Caco-2 (cell line): ENCODE measurements around the gene KCNJ11. TPM values are rescaled to one million over a fixed set of nuclear protein-coding genes. Genes with fewer than 3 reads are reported as not detected.

Source experiments
- BruUV-seq: library from RNA; stranded (reverse); fragments of 400-500 nt; replicated peaks from 2 replicates; lab custom pipeline; 2021; lab: Mats Ljungman, UMichigan
- CTCF ChIA-PET: fragments of 300-600 bp; sonication (Branson Sonifier 250); formaldehyde crosslinking; loops from one replicate; lab custom pipeline; 2022; ENCODE audit warnings: antibody characterized with exemption; lab: Charles Lee
- POLR2A ChIA-PET: fragments of 300-600 bp; sonication (Branson Sonifier 250); formaldehyde crosslinking; loops from one replicate; lab custom pipeline; 2022; ENCODE audit warnings: antibody characterized with exemption; lab: Charles Lee
- DNase-seq, 2 experiments: peaks; one replicate each; pipeline versions ENCODE4 v3.0.0 to v3.0.0-alpha.2; 2020 to 2022
- H3K27me3 ChIP-seq: replicated peaks from 2 replicates; pipeline ENCODE4 v1.6.0; 2011; ENCODE audit warnings: low read length; ENCODE audit not compliant: control insufficient read depth, insufficient read depth
- H3K36me3 ChIP-seq: 2 replicates; pipeline ENCODE4 v1.5.1; 2011; ENCODE audit warnings: low read length; ENCODE audit not compliant: control insufficient read depth, insufficient read depth
- H3K4me1 ChIP-seq: fragments of 250-450 bp; sonication (Bioruptor Pico); 2 replicates; pipeline ENCODE4 v1.5.1; 2020; ENCODE audit warnings: mild to moderate bottlenecking
- H3K4me3 ChIP-seq: 2 replicates; pipeline ENCODE4 v1.5.1; 2011; ENCODE audit warnings: low read depth, mild to moderate bottlenecking, control low read depth, low read length
- H3K9me3 ChIP-seq: fragments of 250-450 bp; sonication (Bioruptor Pico); 2 replicates; pipeline ENCODE4 v1.5.1; 2020; ENCODE audit warnings: mild to moderate bottlenecking, moderate library complexity
- H3K27ac Mint-ChIP-seq: one replicate; pipeline ENCODE4 v1.8.0; 2022; ENCODE audit warnings: mixed read lengths; ENCODE audit not compliant: unreplicated experiment
- H3K27me3 Mint-ChIP-seq: one replicate; pipeline ENCODE4 v1.8.0; 2022; ENCODE audit warnings: mixed read lengths; ENCODE audit not compliant: insufficient read depth, unreplicated experiment
- H3K36me3 Mint-ChIP-seq: one replicate; pipeline ENCODE4 v1.8.0; 2022; ENCODE audit warnings: mild to moderate bottlenecking, mixed read lengths; ENCODE audit not compliant: insufficient read depth, unreplicated experiment
- H3K4me1 Mint-ChIP-seq: one replicate; pipeline ENCODE4 v1.8.0; 2022; ENCODE audit warnings: low read depth, mixed read lengths; ENCODE audit not compliant: unreplicated experiment
- H3K4me3 Mint-ChIP-seq: one replicate; pipeline ENCODE4 v1.8.0; 2022; ENCODE audit warnings: mild to moderate bottlenecking, moderate library complexity, mixed read lengths; ENCODE audit not compliant: unreplicated experiment
- H3K9me3 Mint-ChIP-seq: one replicate; pipeline ENCODE4 v1.8.0; 2022; ENCODE audit warnings: mixed read lengths; ENCODE audit not compliant: unreplicated experiment
- CTCF ChIP-seq, 2 experiments: fragments of 200-600 bp in 1 of 2; IDR thresholded peaks; 1 replicate in 1 of 2; 2 replicates in 1 of 2; pipeline versions ENCODE4 v1.5.1 to v1.8.0; 2011 to 2022; ENCODE audit warnings: antibody characterized with exemption in 1 of 2, control low read depth in 1 of 2, inconsistent platforms in 1 of 2, low read depth in 1 of 2, low read length in 1 of 2, mild to moderate bottlenecking in 1 of 2, moderate library complexity in 1 of 2; ENCODE audit not compliant: insufficient read depth in 1 of 2, severe bottlenecking in 1 of 2, unreplicated experiment in 1 of 2
- intact Hi-C: fragments of 100-400 bp; cut with micrococcal nuclease; formaldehyde crosslinking; loops from one replicate; pipeline ENCODE4 v1.10.0; 2022; ENCODE audit not compliant: unreplicated experiment
- total RNA-seq: library from RNA; stranded (reverse); gene quantifications from 2 replicates; pipeline ENCODE4 v1.2.3, GENCODE V29; 2022

The KCNJ11 gene
- total RNA-seq, 1 experiment from 2014 or later: 3.4 TPM

GRCh38 chr11:17416492-17416891 lies 28.0 kb upstream of the KCNJ11 start:
- intact Hi-C loops: no loop called here
- no peaks in the 10 kb centered on the region for H3K4me1 ChIP-seq
- CTCF ChIA-PET: no interaction called here
- H3K36me3 Mint-ChIP-seq: no peaks in the 10 kb centered on the region
- DNase-seq: no peak
- no peaks in the 10 kb centered on the region for H3K9me3 ChIP-seq
- TF ChIP-seq CTCF (IDR thresholded peaks at IDR 0.05; ENCODE audit: insufficient read depth in 1 of 2, low read depth in 1 of 2, low read length in 1 of 2, severe bottlenecking in 1 of 2, unreplicated experiment in 1 of 2): no peak
- H3K27me3 Mint-ChIP-seq: peaks cover 38% of the 10 kb centered on the region
- BruUV-seq: no TSS peak
- H3K27ac Mint-ChIP-seq: no peak overlapping the region
- no peak overlapping the region for H3K4me3 ChIP-seq
- H3K27me3 ChIP-seq: 0 out of 2 replicates have a peak, but pooled peaks cover 2% of the 10 kb centered on the region
- H3K4me3 Mint-ChIP-seq: no peak overlapping the region
- H3K4me1 Mint-ChIP-seq: peaks cover 5% of the 10 kb centered on the region
- H3K9me3 Mint-ChIP-seq: no peaks in the 10 kb centered on the region
- POLR2A ChIA-PET: no interaction called here
- no peaks in the 10 kb centered on the region for H3K36me3 ChIP-seq

GRCh38 chr11:17415523-17416104 lies 27.2 kb upstream of the KCNJ11 start:
- Histone ChIP-seq H3K27me3 (0 out of 2 replicates have a peak, but pooled peaks cover 2% of the 10 kb centered on the region), H3K9me3 (no peaks in the 10 kb centered on the region), H3K4me3 (no peak overlapping the region), H3K4me1 (no peaks in the 10 kb centered on the region), H3K36me3 (no peaks in the 10 kb centered on the region)
- peaks cover 5% of the 10 kb centered on the region for H3K4me1 Mint-ChIP-seq
- TF ChIP-seq CTCF (IDR thresholded peaks at IDR 0.05; ENCODE audit: insufficient read depth in 1 of 2, low read depth in 1 of 2, low read length in 1 of 2, severe bottlenecking in 1 of 2, unreplicated experiment in 1 of 2): no peak
- ChIA-PET CTCF (no interaction called here), POLR2A (no interaction called here)
- BruUV-seq: no TSS peak
- DNase-seq: no peak
- H3K9me3 Mint-ChIP-seq: no peaks in the 10 kb centered on the region
- no peak overlapping the region for H3K4me3 Mint-ChIP-seq
- intact Hi-C loops: no loop called here
- H3K36me3 Mint-ChIP-seq: no peaks in the 10 kb centered on the region
- no peak overlapping the region for H3K27ac Mint-ChIP-seq
- H3K27me3 Mint-ChIP-seq: peaks cover 38% of the 10 kb centered on the region

- Mint-ChIP-seq H3K27me3 (peaks cover 38% of the 10 kb centered on the region), H3K27ac (no peak overlapping the region), H3K9me3 (no peaks in the 10 kb centered on the region), H3K36me3 (no peaks in the 10 kb centered on the region), H3K4me1 (peaks cover 5% of the 10 kb centered on the region), H3K4me3 (no peak overlapping the region)
- DNase-seq: no peak
- POLR2A ChIA-PET: no interaction called here
- no peak for TF ChIP-seq CTCF (IDR thresholded peaks at IDR 0.05; ENCODE audit: insufficient read depth in 1 of 2, low read depth in 1 of 2, low read length in 1 of 2, severe bottlenecking in 1 of 2, unreplicated experiment in 1 of 2)
- H3K27me3 ChIP-seq: no peaks in the 10 kb centered on the region
- H3K4me3 ChIP-seq: no peak overlapping the region
- no peaks in the 10 kb centered on the region for H3K36me3 ChIP-seq
- no TSS peak for BruUV-seq
- H3K9me3 ChIP-seq: no peaks in the 10 kb centered on the region
- no peaks in the 10 kb centered on the region for H3K4me1 ChIP-seq
- CTCF ChIA-PET: no interaction called here
- intact Hi-C loops: no loop called here
These were observed 26.5 kb upstream of the KCNJ11 start for GRCh38 chr11:17414992-17415391.
